WTC11 (cell line): ENCODE measurements around the gene MCUB. TPM values are rescaled to one million over a fixed set of nuclear protein-coding genes. Genes with fewer than 3 reads are reported as not detected.
A peak's percentile ranks its signal among the peaks of the same experiment; 100 is the strongest.

Experiments used
- ATAC-seq: fragments of 200-7000 bp; cut with Tn5 transposase; 2 replicates; pipeline ENCODE4 v1.10.0; 2021; ENCODE audit warnings: mild to moderate bottlenecking, moderate library complexity
- Bru-seq: library from RNA; stranded (reverse); fragments of 400-500 nt; gene quantifications from one replicate; lab custom pipeline; 2021; lab: Mats Ljungman, UMichigan
- CTCF ChIA-PET: fragments of 300-600 bp; sonication (Branson Sonifier 250); formaldehyde crosslinking; loops from one replicate; lab custom pipeline; 2021; ENCODE audit warnings: antibody characterized with exemption; lab: Charles Lee
- POLR2A ChIA-PET: fragments of 350-600 bp; sonication (Branson Sonifier 250); formaldehyde crosslinking; loops from one replicate; lab custom pipeline; 2021; ENCODE audit warnings: antibody characterized with exemption; lab: Charles Lee
- DNase-seq: peaks from one replicate; pipeline ENCODE4 v3.0.0; 2021; ENCODE audit warnings: low spot score
- H3K27ac Mint-ChIP-seq: 2 replicates; pipeline ENCODE4 v1.8.0; 2021; ENCODE audit warnings: mixed read lengths
- H3K27me3 Mint-ChIP-seq: 2 replicates; pipeline ENCODE4 v1.8.0; 2021; ENCODE audit warnings: low read depth, mild to moderate bottlenecking, moderate library complexity, mixed read lengths
- H3K36me3 Mint-ChIP-seq: 2 replicates; pipeline ENCODE4 v1.8.0; 2021; ENCODE audit warnings: mixed read lengths
- H3K4me1 Mint-ChIP-seq: 2 replicates; pipeline ENCODE4 v1.8.0; 2022; ENCODE audit warnings: mixed read lengths
- H3K4me3 Mint-ChIP-seq: 2 replicates; pipeline ENCODE4 v1.8.0; 2021; ENCODE audit warnings: mild to moderate bottlenecking, moderate library complexity, mixed read lengths
- H3K9me3 Mint-ChIP-seq: 2 replicates; pipeline ENCODE4 v1.8.0; 2021; ENCODE audit warnings: mixed read lengths
- CBFB ChIP-seq: sonication (generic); formaldehyde crosslinking; IDR thresholded peaks from 2 replicates; pipeline ENCODE4 v1.8.1; 2022; ENCODE audit warnings: mild to moderate bottlenecking, low read depth, missing genetic modification reagents
- CREM ChIP-seq: sonication (generic); formaldehyde crosslinking; IDR thresholded peaks from 2 replicates; pipeline ENCODE4 v1.8.1; 2022; ENCODE audit warnings: mild to moderate bottlenecking, missing genetic modification reagents, moderate library complexity
- ETV6 ChIP-seq: sonication (generic); formaldehyde crosslinking; IDR thresholded peaks from 2 replicates; pipeline ENCODE4 v1.8.1; 2022; ENCODE audit warnings: mild to moderate bottlenecking, missing genetic modification reagents
- FOXP1 ChIP-seq: sonication (generic); formaldehyde crosslinking; IDR thresholded peaks from 2 replicates; pipeline ENCODE4 v1.8.0; 2022; ENCODE audit warnings: missing genetic modification reagents, mild to moderate bottlenecking, moderate library complexity, borderline replicate concordance
- GABPB1 ChIP-seq: sonication (generic); formaldehyde crosslinking; IDR thresholded peaks from 2 replicates; pipeline ENCODE4 v1.8.1; 2023; ENCODE audit warnings: mild to moderate bottlenecking, missing genetic modification reagents
- GTF2I ChIP-seq: fragments of 250-450 bp; sonication (Bioruptor Pico); conservative IDR thresholded peaks from 2 replicates; pipeline ENCODE4 v1.4.0; 2021; ENCODE audit warnings: mild to moderate bottlenecking
- MXD4 ChIP-seq: fragments of 250-450 bp; sonication (Bioruptor Pico); IDR thresholded peaks from 2 replicates; pipeline ENCODE4 v1.8.0; 2021; ENCODE audit warnings: mild to moderate bottlenecking, moderate library complexity, borderline replicate concordance
- NFATC4 ChIP-seq: fragments of 250-450 bp; sonication (Bioruptor Pico); IDR thresholded peaks from 2 replicates; pipeline ENCODE4 v1.9.0; 2021; ENCODE audit warnings: mild to moderate bottlenecking
- NR2C2 ChIP-seq: sonication (generic); formaldehyde crosslinking; IDR thresholded peaks from 2 replicates; pipeline ENCODE4 v1.8.0; 2022; ENCODE audit warnings: mild to moderate bottlenecking, missing genetic modification reagents
- TP53 ChIP-seq: sonication (generic); formaldehyde crosslinking; IDR thresholded peaks from 2 replicates; pipeline ENCODE4 v1.8.1; 2023; ENCODE audit warnings: mild to moderate bottlenecking, missing genetic modification reagents
- ZNF423 ChIP-seq: fragments of 250-450 bp; sonication (Bioruptor Pico); IDR thresholded peaks from 2 replicates; pipeline ENCODE4 v2.1.2; 2022; ENCODE audit warnings: mild to moderate bottlenecking, moderate library complexity
- long read RNA-seq, 3 experiments: library from RNA in 1 of 3; library from capped mRNA in 1 of 3; library from polyadenylated mRNA in 1 of 3; unstranded in 2 of 3; stranded (forward) in 1 of 3; transcript quantifications; one replicate each; pipeline ENCODE4 v2.0.0, GENCODE V29; 2021
- total RNA-seq: library from RNA; stranded (reverse); gene quantifications from 3 replicates; pipeline ENCODE4 v1.2.3, GENCODE V29; 2021
- TF ChIP-seq, protein P1 (sequence below): sonication (generic); formaldehyde crosslinking; IDR thresholded peaks from 2 replicates; pipeline ENCODE4 v1.8.0; 2023; ENCODE audit warnings: mild to moderate bottlenecking, missing genetic modification reagents
- TF ChIP-seq, protein P2 (sequence below): sonication (generic); formaldehyde crosslinking; IDR thresholded peaks from 2 replicates; pipeline ENCODE4 v1.8.1; 2022; ENCODE audit warnings: low read depth, mild to moderate bottlenecking, moderate library complexity, missing genetic modification reagents, borderline replicate concordance
- TF ChIP-seq, protein P3 (sequence below): sonication (generic); formaldehyde crosslinking; IDR thresholded peaks from 2 replicates; pipeline ENCODE4 v1.8.1; 2023; ENCODE audit warnings: mild to moderate bottlenecking, missing genetic modification reagents, moderate library complexity
- TF ChIP-seq, protein P4 (sequence below): sonication (generic); formaldehyde crosslinking; IDR thresholded peaks from 2 replicates; pipeline ENCODE4 v1.8.0; 2022; ENCODE audit warnings: mild to moderate bottlenecking, missing genetic modification reagents
- TF ChIP-seq, protein P5 (sequence below): sonication (generic); formaldehyde crosslinking; IDR thresholded peaks from 2 replicates; pipeline ENCODE4 v1.8.0; 2022; ENCODE audit warnings: mild to moderate bottlenecking, missing genetic modification reagents
- TF ChIP-seq, protein P6 (sequence below): sonication (generic); formaldehyde crosslinking; IDR thresholded peaks from 2 replicates; pipeline ENCODE4 v1.8.1; 2023; ENCODE audit warnings: mild to moderate bottlenecking, missing genetic modification reagents
- TF ChIP-seq, protein P7 (sequence below): sonication (generic); formaldehyde crosslinking; IDR thresholded peaks from 2 replicates; pipeline ENCODE4 v1.8.1; 2022; ENCODE audit warnings: mild to moderate bottlenecking, missing genetic modification reagents, moderate library complexity, borderline replicate concordance

Gene MCUB, protein sequence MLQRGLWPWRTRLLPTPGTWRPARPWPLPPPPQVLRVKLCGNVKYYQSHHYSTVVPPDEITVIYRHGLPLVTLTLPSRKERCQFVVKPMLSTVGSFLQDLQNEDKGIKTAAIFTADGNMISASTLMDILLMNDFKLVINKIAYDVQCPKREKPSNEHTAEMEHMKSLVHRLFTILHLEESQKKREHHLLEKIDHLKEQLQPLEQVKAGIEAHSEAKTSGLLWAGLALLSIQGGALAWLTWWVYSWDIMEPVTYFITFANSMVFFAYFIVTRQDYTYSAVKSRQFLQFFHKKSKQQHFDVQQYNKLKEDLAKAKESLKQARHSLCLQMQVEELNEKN
- total RNA-seq (11.2 to 26.8 TPM (median 13.1 TPM) in 3 replicates), Bru-seq, nascent RNA (percentile 50 among the genes with signal in this experiment)
- long read RNA-seq, experiment 1, transcript MCUB-201 (8 exons, 2,278 nt), result major isoform, 56 of 83 reads
- long read RNA-seq, experiment 1, partial matches to known transcripts, result 3 of 83 reads
- long read RNA-seq, experiment 1, other reads (novel, unspliced or antisense), result 24 of 83 reads
- long read RNA-seq, experiment 2, transcript MCUB-201 (8 exons, 2,278 nt), result major isoform, 14 of 22 reads
- long read RNA-seq, experiment 2, partial matches to known transcripts, result 2 of 22 reads
- long read RNA-seq, experiment 2, other reads (novel, unspliced or antisense), result 6 of 22 reads
- long read RNA-seq, experiment 3, partial matches to known transcripts, result 1 of 5 reads
- long read RNA-seq, experiment 3, other reads (novel, unspliced or antisense), result 3 of 5 reads

DNA sequence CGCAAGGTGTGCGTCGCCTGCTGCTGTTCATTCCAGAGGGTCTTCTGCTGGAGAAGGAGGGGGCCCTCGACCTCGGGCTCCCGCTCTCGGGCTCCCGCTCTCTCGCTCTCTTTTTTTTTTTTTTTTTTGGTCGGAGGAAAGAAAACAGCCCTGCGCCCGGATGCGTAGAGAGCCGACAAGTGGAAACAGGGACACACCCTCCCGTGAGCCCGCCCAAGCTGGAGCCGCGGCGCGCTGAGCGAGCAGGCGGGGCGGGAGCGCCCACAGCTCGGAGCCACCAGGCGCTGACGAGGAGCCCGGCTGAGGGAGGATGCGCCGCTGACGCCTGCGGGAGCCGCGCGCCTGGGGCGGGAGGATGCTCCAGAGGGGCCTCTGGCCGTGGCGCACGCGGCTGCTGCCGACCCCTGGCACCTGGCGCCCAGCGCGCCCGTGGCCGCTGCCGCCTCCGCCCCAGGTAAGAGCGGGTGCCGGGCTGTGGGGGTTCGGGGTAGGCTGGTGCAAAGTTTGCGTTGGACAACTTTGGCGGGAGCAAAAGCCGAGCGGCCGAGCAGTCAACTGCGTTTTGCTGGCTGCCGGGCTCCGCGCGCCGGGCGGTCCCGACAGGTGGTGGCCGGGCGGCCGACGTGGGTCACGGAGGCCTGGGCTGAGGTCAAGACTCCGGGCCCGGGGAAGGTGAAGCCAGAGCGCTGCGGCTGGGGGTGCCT lies at the start of gene MCUB:
Gene MCUB, plus strand, starts transcription at position 264 of the 704 bp plus-strand sequence. Its CDS starts 92 bp downstream, at position 356.
- DNase-seq (peak; percentile 85), ATAC-seq (peak; percentile 89)
- ChIA-PET POLR2A (interaction anchor here (0.6 to 1.4 kb wide), 9 partner anchors 31 to 331 kb away, joined by 3 to 5 read pairs (median 4); partner anchors contain the start of genes CASP6 and PLA2G12A), CTCF (interaction anchor here (0.9 to 1.8 kb wide), 2 partner anchors 12 to 143 kb away, joined by 3 to 4 read pairs; partner anchors contain the start of gene CASP6)
- Mint-ChIP-seq H3K9me3 (peaks cover 8% of the 10 kb centered on the region), H3K36me3 (peaks cover 6% of the 10 kb centered on the region; the same call in 1 of the 2 replicates), H3K4me1 (peaks cover 26% of the 10 kb centered on the region), H3K4me3 (peak within 1 kb of the TSS; percentile 80), H3K27ac (peak within 1 kb of the TSS; percentile 13; the same call in 1 of the 2 replicates), H3K27me3 (peaks cover 6% of the 10 kb centered on the region)
- TF ChIP-seq, protein P1, sequence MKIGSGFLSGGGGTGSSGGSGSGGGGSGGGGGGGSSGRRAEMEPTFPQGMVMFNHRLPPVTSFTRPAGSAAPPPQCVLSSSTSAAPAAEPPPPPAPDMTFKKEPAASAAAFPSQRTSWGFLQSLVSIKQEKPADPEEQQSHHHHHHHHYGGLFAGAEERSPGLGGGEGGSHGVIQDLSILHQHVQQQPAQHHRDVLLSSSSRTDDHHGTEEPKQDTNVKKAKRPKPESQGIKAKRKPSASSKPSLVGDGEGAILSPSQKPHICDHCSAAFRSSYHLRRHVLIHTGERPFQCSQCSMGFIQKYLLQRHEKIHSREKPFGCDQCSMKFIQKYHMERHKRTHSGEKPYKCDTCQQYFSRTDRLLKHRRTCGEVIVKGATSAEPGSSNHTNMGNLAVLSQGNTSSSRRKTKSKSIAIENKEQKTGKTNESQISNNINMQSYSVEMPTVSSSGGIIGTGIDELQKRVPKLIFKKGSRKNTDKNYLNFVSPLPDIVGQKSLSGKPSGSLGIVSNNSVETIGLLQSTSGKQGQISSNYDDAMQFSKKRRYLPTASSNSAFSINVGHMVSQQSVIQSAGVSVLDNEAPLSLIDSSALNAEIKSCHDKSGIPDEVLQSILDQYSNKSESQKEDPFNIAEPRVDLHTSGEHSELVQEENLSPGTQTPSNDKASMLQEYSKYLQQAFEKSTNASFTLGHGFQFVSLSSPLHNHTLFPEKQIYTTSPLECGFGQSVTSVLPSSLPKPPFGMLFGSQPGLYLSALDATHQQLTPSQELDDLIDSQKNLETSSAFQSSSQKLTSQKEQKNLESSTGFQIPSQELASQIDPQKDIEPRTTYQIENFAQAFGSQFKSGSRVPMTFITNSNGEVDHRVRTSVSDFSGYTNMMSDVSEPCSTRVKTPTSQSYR (CRISPR knock-in tag), result 0 out of 2 replicates have a peak, but pooled peaks have one; percentile 11
- 0 out of 2 replicates have a peak, but pooled peaks have one; percentile 7 for TF ChIP-seq CREM (CRISPR knock-in tag)
- no peak for TF ChIP-seq GTF2I
- TF ChIP-seq, protein P2, sequence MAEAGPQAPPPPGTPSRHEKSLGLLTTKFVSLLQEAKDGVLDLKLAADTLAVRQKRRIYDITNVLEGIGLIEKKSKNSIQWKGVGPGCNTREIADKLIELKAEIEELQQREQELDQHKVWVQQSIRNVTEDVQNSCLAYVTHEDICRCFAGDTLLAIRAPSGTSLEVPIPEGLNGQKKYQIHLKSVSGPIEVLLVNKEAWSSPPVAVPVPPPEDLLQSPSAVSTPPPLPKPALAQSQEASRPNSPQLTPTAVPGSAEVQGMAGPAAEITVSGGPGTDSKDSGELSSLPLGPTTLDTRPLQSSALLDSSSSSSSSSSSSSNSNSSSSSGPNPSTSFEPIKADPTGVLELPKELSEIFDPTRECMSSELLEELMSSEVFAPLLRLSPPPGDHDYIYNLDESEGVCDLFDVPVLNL (CRISPR knock-in tag), result peak; percentile 42; the same call in 1 of the 2 replicates
- peak; percentile 50; the same call in 1 of the 2 replicates for TF ChIP-seq ETV6 (CRISPR knock-in tag)
- TF ChIP-seq TP53 (CRISPR knock-in tag), result no peak
- TF ChIP-seq ZNF423, result peak; percentile 52; the same call in 1 of the 2 replicates
- TF ChIP-seq NR2C2, result no peak
- no peak for TF ChIP-seq MXD4 (CRISPR knock-in tag)
- TF ChIP-seq, protein P3, sequence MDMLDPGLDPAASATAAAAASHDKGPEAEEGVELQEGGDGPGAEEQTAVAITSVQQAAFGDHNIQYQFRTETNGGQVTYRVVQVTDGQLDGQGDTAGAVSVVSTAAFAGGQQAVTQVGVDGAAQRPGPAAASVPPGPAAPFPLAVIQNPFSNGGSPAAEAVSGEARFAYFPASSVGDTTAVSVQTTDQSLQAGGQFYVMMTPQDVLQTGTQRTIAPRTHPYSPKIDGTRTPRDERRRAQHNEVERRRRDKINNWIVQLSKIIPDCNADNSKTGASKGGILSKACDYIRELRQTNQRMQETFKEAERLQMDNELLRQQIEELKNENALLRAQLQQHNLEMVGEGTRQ (CRISPR knock-in tag), result no peak
- TF ChIP-seq, protein P4, sequence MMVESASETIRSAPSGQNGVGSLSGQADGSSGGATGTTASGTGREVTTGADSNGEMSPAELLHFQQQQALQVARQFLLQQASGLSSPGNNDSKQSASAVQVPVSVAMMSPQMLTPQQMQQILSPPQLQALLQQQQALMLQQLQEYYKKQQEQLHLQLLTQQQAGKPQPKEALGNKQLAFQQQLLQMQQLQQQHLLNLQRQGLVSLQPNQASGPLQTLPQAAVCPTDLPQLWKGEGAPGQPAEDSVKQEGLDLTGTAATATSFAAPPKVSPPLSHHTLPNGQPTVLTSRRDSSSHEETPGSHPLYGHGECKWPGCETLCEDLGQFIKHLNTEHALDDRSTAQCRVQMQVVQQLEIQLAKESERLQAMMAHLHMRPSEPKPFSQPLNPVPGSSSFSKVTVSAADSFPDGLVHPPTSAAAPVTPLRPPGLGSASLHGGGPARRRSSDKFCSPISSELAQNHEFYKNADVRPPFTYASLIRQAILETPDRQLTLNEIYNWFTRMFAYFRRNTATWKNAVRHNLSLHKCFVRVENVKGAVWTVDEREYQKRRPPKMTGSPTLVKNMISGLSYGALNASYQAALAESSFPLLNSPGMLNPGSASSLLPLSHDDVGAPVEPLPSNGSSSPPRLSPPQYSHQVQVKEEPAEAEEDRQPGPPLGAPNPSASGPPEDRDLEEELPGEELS (CRISPR knock-in tag), result peak; percentile 24; the same call in 1 of the 2 replicates
- peak; percentile 41; the same call in 1 of the 2 replicates for TF ChIP-seq FOXP1 (CRISPR knock-in tag)
- TF ChIP-seq, protein P5, sequence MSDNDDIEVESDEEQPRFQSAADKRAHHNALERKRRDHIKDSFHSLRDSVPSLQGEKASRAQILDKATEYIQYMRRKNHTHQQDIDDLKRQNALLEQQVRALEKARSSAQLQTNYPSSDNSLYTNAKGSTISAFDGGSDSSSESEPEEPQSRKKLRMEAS (CRISPR knock-in tag), result 0 out of 2 replicates have a peak, but pooled peaks have one; percentile 14

DNA sequence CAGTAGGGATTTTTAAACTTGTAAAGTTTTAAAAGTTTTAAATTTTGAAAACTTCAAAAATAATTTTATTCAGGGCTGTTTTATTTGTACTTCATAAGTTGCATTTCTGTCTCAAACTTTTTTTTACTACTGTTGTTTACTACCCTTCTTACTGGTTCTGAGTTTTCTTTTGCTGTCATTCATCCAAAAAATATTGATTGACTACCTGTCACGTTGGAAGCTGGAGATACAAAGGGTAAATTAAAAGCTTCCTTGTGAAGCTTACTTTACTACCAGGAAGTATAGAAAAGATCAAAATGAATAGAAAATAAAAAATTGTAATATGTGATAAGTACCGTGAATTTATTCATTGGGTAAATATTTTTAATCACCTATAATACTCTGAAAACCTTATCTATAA lies 49.4 kb upstream of the MCUB start:
- peaks cover 36% of the 10 kb centered on the region for H3K36me3 Mint-ChIP-seq
- no peaks in the 10 kb centered on the region for H3K9me3 Mint-ChIP-seq
- no peaks in the 10 kb centered on the region for H3K4me1 Mint-ChIP-seq
- ATAC-seq (no peak), DNase-seq (no peak)
- H3K27ac Mint-ChIP-seq, result no peak overlapping the region
- POLR2A ChIA-PET, result no interaction called here
- CTCF ChIA-PET, result no interaction called here
- H3K27me3 Mint-ChIP-seq, result no peaks in the 10 kb centered on the region
- no peak overlapping the region for H3K4me3 Mint-ChIP-seq
- TF ChIP-seq, protein P6, sequence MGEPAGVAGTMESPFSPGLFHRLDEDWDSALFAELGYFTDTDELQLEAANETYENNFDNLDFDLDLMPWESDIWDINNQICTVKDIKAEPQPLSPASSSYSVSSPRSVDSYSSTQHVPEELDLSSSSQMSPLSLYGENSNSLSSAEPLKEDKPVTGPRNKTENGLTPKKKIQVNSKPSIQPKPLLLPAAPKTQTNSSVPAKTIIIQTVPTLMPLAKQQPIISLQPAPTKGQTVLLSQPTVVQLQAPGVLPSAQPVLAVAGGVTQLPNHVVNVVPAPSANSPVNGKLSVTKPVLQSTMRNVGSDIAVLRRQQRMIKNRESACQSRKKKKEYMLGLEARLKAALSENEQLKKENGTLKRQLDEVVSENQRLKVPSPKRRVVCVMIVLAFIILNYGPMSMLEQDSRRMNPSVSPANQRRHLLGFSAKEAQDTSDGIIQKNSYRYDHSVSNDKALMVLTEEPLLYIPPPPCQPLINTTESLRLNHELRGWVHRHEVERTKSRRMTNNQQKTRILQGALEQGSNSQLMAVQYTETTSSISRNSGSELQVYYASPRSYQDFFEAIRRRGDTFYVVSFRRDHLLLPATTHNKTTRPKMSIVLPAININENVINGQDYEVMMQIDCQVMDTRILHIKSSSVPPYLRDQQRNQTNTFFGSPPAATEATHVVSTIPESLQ, result no peak
- TF ChIP-seq NFATC4 (CRISPR knock-in tag), result no peak
- TF ChIP-seq, protein P7, sequence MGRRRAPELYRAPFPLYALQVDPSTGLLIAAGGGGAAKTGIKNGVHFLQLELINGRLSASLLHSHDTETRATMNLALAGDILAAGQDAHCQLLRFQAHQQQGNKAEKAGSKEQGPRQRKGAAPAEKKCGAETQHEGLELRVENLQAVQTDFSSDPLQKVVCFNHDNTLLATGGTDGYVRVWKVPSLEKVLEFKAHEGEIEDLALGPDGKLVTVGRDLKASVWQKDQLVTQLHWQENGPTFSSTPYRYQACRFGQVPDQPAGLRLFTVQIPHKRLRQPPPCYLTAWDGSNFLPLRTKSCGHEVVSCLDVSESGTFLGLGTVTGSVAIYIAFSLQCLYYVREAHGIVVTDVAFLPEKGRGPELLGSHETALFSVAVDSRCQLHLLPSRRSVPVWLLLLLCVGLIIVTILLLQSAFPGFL (CRISPR knock-in tag), result no peak
- no peak for TF ChIP-seq GABPB1 (CRISPR knock-in tag)
- no peak for TF ChIP-seq CBFB (CRISPR knock-in tag)
